HTERT RPE-1 (cell line): Measurements from ENCODE around the gene DNAJC28.
"Not testable (repeated sequence)": the region's sequence is repeated elsewhere in the genome, so short reads cannot be mapped to it uniquely, and the experiment has no call there.

ENCODE experiments used
- in situ Hi-C: fragments of 300-500 bp; cut with MboI; formaldehyde crosslinking; loops from 4 replicates; pipeline ENCODE4 v1.14.3; 2020; ENCODE audit warnings: low sequenced_read_pairs

The DNAJC28 gene

DNA sequence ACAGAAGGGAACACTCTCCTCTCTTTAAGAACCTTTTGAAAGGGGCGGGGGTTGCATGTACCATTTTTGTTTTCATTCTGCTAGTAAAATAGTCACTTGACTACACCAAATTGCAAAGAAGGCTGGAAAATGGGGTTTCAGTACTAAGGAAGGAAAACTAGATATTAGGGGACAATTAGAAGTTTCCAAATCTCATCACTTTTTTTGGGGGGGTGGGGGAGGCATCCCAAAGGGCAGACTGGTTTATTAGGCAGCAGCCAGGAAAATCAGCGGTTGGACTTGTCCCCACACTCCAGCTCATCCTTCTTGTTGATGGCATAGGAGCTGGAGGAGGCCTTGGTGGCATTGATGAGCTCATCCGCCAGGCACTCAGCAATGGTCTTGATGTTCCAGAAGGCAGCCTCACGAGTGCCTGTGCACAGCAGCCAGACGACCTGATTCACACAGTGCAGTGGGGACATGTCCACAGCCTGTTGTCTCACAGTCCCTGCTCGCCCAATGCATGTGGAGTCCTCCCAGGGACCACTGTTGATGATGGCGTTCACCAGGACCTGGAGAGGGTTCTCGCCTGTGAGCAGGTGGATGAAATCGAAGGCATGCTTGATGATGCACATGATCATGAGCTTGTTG lies 10.1 kb downstream of the DNAJC28 start:
- in situ Hi-C loops, result no loop called here

DNA sequence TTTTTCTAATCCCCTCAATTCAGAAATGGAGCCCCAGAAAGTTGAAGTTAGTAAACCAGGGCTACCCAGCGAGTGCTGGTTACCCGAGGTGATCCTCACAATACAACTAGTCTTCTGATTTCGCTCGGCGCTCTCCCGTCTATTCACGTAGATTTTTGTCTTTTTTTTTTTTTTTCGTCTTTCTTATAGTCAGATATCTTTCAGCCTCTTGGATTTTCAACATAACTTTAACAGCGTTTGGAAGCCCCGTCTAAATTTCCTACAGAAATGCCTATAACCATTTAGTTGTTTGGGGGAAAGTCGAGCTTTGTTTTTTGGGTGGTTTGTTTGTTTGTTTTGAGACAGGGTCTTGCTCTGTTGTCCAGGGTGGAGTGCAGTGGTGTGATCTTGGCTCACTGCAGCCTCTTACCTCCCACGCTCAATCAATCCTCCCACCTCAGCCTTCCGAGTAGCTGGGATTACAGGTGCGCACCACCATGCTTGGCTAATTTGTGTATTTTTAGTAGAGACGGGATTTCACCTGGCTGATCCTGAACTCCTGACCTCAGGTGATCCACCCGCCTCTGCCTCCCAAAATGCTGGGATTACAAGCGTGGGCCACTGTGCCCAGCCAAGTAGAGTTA lies 10.9 kb downstream of the DNAJC28 start:
- in situ Hi-C loops, result no loop called here

DNA sequence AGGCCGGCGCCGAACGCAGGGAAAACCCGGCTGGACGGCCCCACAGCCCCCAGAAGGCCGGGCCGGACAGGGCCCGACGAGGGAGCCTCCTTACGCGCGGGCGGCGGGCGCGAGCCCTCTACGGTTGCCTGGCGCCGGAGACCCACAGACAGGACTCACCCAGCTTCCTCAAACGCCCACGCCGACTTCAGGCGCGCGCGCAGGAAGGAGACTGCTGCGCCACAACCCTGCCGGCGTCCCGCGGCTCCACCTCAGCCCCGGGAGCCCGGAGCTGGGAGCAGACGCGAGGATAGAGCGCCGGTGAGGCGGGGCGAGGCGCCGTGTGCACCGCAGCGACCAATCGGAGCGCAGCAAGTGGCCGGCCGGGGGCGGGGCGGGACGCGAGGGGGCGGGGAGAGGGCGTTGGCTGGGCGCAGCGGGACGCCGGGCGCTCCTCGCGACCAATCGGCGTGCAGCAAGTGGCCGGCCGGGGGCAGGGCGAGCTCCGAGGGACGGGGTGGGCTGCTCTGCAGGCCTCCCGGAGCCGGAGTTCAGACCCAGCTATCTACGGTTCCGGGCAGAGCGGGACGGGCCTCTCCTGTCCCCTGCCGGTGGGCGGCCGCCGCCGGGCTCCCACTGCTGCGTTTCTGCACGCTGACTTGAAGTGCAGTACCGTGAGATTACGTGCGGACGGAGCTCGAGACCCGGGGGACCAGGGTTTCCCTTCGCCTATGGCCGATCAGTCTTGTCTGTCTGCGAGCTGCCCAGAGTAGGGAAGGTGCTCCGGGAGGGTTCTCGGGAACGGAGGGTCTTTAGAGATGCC lies 11.6 kb downstream of the DNAJC28 start, which contains the start of gene TMEM50B:
Gene TMEM50B (minus strand): TSS at position 296 of the 802 bp plus-strand sequence. CDS start 11,089 bp downstream, outside the sequence.
- in situ Hi-C loops, result no loop called here

DNA sequence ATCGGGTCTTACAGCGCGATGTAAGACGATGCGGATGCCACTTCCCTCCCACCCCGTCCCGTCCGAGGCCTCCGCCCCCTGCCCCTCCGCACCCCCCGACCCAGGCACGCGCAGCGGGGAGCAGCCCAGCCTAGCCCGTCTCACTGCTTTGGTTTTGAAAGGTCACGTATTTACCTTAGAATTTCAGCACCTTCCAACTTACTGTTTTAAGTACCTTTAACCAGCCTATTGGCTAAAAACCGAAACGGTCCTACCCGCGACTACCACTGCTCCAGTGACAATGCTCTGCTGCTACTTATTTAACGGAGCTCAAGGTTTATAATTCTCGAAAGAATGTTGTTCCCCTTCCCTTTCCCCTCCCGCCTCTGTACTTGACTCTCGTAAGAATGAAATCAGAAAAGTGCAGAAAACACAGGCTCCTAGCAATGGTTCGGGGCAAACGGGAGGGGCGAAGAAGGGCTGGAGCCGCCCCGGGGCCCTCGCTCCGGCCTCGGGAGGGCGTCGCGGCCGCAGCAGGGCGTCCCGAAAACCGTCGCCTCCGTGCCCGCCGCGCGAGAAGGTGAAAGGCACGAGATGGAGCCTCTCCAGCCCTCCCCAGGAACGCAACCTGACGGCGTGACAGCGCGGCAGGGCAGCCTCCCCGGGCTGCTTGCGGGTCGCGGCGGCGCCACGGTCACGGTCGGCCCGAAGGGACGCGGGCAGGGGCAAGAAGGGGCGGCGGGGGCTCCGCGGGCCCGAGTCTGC lies 12.4 kb downstream of the DNAJC28 start:
- in situ Hi-C loops, result no loop called here

DNA sequence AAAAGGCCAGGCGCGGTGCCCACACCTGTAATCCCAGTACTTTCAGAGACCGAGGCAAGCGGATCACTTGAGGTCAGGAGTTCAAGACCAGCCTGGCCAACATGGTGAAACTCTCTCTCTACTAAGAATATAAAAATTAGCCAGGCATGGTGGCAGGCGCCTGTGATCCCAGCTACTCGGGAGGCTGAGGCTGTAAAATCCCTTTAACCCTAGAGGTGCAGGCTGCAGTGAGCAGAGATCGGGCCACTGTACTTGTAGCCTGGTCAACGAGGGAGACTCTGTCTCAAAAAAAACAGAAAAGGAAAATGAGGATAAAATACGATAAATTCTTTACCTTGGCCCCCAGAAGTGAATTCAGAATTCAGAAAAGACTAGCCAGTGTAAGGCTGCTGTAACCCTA lies 13.3 kb downstream of the DNAJC28 start:
- in situ Hi-C loops, result no loop called here

DNA sequence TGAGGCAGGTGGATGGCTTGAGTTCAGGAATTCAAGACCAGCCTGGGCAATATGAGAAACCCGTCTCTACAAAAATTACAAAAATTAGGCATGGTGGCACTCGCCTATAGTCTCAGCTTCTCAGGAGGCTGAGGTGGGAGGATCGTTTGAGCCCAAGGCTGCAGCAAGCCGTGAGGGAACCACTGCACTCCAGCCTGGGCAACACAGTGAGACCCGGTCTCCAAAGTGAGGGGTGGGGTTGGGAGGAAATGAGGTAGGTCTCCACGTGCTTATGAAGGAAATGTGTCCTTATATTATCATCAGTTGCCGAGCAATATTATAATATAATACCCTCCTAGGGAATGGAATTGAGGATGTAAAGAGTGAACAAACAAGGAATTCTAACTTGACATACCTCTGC lies 14.4 kb downstream of the DNAJC28 start:
- in situ Hi-C loops, result no loop called here

DNA sequence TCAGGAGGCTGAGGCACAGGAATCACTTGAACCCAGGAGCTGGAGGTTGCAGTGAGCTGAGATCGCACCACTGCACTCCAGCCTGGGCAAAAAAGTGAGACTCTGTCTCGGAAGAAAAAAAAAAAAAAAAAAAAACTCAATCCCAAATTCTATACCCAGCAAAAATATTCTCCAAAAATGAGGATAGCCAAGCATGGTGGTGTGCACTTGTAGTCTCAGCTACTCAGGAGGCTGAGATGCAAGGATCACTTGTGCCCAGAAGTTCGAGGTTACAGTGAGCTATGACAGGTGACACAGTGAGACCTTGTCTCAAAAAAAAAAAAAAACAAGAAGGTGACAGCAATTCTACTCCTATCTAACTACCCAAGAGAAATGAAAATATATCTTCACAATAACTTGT lies 18.2 kb downstream of the DNAJC28 start:
- in situ Hi-C loops, result no loop called here

DNA sequence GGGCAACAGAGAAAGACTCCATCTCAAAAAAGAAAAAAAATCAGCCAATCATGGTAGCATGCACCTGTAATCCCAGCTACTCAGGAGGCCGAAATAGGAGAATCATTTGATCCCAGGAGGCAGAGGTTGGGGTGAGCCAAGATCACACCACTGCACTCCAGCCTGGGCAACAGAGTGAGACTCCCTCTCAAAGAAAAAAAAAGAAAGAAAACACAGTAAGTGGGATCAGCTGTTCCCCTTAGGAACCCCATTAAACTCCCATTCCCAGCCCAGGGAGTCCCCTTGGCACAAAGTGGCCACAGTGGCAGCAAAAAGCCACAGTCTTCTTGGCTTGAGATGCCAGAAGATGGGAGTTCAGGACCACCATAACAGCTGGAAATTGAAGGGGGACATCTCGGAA lies 20.8 kb downstream of the DNAJC28 start:
- in situ Hi-C loops, result no loop called here

DNA sequence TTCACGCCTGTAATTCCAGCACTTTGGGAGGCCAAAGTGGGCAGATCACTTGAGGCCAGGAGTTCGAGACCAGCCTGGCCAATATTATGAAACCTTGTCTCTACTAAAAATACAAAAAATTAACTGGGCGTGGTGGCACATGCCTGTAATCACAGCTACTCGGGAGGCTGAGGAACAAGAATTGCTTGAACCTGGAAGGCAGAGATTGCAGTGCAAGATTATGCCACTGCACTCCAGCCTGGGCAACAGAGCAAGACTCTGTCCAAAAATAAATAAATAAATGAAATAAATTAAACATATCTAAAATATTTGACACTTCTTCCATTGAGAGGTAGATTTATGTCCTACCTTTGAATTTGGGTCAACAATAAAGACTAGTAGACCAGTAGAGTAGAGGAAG lies 22.3 kb downstream of the DNAJC28 start:
- in situ Hi-C loops, result not testable (repeated sequence)

DNA sequence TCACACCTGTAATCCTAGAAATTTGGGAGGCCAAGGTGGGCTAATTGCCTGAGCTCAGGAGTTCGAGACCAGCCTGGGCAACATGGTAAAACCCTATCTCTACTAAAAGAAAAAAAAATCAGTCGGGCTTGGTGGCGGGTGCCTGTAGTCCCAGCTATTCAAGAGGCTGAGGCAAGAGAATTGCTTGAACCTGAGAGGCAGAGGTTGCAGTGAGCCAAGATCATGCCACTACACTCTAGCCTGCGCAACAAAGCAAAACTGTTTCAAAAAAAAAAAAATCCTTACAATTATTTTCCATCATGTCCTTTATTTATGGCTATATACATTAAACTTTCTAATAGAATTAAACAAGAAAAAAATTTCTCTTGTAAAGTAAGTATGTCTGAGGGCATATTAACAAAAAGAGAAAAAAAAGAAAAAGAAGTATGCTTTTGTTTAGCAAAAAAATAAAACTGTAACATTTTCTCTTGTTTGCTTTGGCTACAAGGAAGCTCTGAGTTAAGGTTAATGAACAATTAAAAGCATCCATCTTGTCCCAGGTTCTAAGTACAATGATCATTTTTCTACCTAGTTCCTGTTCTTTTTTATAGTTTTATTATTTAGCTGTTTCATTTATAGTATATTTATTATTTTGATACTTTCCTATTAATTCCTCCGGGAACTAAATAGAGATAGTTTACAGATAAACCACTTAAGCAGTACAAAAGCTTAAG lies 29.8 kb downstream of the DNAJC28 start:
- in situ Hi-C loops, result no loop called here

DNA sequence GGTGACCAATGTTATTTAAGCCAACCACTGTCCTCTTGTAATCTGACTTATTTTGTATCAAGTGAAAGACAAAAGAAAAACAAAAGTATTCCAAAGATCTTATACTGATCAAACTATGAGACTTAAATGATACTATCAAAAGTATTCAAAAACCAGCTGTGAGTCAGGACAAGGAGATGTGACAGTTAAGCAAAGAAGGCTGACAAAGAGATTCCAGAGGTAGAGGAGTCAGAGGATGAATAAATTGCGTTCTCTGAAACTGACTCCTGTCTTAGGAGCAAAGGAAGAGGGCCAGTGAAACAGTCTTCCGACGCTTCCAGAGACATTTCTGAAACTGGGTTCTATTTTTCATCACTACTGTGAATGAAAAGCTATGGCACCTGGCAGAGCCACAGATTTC lies 32.7 kb downstream of the DNAJC28 start:
- in situ Hi-C loops, result no loop called here

DNA sequence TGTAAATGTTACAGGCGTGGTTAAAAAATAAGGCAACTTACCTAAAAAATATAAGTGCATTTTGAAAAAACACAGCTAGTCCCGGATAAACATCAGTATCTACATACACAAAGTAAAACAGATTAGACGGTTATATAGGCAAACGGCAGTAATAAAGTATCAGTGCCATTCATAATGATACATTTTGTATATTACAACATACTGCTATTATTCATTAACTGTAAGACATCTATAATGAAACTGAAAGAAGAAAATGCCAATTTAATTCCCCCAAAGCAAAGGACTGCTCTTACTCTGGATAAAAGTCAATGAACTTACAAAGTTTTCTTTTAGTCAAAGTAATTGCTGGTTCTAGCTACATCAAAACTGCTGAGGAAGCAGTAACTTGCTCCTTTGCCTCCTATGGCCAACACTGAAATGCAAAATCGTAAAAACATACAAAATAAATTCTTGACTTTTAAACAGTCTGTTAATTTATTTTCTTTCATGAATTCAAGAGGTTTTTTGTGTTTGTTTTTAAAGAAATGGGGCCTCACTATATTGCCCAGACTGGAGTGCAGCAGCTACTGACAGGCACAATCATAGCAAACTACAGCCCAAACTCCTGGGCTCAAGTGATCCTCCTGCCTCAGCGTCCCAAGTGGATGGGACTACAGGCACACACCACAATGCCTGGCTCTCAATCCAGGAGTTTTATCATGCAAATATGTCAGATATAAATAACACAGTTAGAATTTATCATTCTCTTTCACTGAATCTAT lies 35.6 kb downstream of the DNAJC28 start:
- in situ Hi-C loops, result no loop called here

DNA sequence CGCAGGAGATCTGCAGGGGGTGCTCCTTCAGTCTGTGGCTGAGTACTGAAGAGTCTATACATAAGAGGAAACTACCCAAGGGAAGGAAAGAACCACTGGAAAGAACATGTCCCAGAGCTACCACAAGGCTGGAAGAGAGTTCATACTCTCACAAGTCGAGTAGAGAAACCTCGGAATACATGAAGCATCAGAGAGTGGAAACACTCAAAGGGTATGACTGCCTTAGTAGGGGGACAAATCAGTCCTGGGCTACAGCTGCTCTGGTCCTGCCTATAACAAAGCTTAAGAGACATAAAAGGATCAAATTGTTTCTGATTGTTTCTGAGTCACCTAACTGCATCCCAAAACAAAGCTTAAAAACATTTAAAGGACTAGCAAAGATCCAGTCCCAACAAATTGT lies 39.2 kb downstream of the DNAJC28 start:
- in situ Hi-C loops, result no loop called here

DNA sequence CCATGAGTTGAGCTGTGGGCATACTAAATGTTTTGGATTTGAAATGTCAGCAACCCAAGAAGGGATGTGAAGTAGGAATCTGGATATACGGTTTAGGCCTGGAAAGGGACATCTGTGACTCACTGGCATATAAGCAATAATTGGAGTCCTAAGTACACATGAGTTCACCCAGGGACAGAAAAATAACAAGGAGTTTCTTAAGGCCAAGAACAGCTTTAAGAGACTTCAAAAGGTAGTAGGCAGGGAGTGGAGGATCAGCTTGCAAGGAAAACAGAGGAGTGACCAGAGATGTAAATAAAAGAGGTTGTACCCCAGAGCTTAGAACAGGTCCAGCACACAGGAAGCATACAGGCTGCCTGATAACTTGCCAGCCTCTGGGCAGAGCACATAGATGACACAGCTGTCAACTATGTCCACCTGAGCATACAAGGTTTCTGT lies 39.9 kb downstream of the DNAJC28 start:
- in situ Hi-C loops, result no loop called here

DNA sequence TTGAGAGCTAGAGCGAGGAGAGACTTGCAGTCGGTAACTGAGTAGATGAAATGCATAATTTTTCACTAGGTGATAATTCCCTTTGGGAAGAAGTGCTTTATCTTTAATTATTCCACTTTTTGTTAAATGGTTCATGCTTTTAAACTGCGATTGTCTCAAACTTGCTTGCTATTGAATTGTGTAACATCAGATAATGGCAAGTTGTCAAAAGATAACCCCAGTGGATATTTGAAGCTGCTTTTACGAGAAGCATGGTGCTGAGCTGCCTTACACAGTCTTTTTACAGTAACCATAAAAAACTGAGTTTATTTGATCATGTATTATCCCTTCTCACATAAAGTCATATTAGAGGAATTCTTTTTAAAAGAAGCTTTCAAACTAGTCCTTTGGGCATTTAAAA lies 41.9 kb downstream of the DNAJC28 start:
- in situ Hi-C loops, result no loop called here

DNA sequence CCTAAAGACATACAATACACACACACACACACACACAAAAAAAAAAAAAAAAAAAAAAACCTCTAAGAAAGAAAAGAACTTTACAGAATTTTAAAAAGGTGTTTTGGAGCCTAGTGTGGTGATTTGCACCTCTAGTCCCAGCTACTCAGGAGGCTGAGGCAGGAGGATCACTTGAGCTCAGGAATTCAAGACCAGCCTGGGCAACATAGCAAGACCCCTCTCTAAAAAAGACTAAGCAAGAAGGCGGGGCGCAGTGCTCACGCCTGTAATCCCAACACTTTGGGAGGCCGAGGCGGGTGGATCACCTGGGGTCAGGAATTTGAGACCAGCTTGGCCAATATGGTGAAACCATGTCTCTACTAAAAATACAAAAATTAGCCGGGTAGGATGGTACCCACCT lies 44.9 kb downstream of the DNAJC28 start:
- in situ Hi-C loops, result not testable (repeated sequence)

DNA sequence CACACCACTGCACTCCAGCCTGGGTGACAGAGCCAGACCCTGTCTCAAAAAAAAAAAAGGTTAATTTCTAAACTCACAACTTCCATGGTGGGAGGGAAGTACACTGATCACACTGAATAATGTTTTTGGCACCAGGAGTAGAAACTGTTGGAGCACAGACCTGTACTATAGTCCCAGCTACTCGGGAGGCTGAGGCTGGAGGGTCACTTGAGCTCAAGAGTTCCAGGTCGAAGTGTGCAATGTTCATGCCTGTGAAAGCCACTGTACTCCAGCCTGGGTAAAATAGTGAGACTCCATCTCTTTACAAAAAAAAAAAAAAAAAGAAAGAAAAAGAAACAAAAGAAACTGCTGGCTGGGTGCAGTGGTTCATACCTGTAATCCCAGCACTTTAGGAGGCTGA lies 47.0 kb downstream of the DNAJC28 start:
- in situ Hi-C loops, result no loop called here

DNA sequence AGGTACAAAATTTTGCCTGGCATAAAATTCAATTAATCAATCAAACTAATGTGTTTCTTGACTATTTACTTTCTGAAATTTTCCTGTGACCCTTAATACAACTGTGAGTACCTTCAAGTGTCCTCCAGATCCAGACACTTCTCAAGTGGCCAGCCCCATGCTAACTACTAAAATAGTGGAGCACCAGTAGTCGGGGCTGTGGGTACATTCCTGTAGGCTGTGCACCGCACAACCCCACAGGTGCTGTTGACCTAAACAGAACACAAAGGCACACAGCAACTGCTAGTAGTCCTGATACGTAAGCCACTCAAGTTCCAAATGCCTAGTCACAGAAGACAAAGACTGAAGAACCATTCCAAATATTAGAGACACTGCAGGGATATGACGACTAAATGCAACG lies 48.3 kb downstream of the DNAJC28 start:
- in situ Hi-C loops, result no loop called here

DNA sequence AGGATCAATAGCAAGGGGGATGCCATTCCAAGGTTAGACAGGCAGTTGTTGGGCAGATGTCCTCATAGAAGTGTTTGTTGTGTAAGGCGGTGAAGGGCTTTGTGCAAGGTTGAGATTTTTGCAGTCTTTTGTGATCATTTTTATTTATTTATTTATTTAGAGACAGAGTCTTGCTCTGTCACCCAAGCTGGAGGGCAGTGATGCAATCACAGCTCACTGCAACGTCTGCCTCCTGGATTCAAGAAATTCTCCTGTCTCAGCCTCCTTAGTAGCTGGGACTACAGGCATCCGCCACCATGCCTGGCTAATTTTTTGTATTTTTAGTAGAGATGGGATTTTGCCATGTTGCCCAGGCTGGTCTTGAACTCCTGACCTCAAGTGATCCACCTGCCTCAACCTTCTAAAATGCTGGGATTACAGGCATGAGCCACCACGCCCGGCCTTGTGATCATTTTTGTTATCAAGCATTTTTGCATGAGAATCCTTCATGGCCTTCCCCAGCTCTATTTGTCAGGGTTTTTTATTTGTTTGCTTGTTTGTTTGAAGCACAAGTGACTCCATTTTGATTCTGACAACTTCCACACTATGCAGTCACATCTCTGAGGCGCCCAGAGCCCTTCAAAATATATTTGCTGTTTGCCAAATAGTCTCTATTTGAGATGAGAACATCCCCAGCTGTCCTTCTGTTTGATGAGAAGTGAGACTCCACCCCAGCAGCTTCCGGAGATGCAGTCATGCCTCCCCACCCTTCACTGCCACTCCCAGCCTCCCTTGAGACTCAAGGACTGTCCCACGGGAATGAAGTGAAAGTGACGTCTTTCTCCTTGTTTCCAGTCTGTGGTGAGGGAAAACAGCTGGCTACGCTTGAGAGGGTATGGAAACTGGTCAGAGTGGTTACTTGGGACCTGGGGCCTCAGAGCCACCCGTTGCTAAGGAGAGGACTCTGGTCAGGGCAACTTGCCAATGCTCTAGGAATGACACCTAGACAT lies 49.7 kb downstream of the DNAJC28 start:
- in situ Hi-C loops, result no loop called here
